Thoracic aorta (tissue), 2 donors: ENCODE data around the gene CUX1. TPM values are rescaled to one million over a fixed set of nuclear protein-coding genes. Genes with fewer than 3 reads are reported as not detected.
"Not testable (repeated sequence)": the region's sequence is repeated elsewhere in the genome, so short reads cannot be mapped to it uniquely, and the experiment has no call there.

Experiments
- ATAC-seq: fragments of 150-250 bp; one replicate; pipeline ENCODE4 v1.8.0; 2017; ENCODE audit warnings: low read depth; ENCODE audit not compliant: insufficient number of reproducible peaks, low FRiP score
- DNase-seq: peaks from one replicate; pipeline ENCODE4 v3.0.0-alpha.2; 2020; ENCODE audit warnings: low spot score
- H3K27ac ChIP-seq, 2 donors: fragments of 200-600 bp; sonication (generic); 1 replicate in 1 of 2; 2 replicates in 1 of 2; pipeline ENCODE4 v1.5.1; 2016; ENCODE audit warnings: mild to moderate bottlenecking in 2 of 2, moderate library complexity in 2 of 2
- H3K27me3 ChIP-seq: fragments of 200-600 bp; sonication (generic); replicated peaks from 2 replicates; pipeline ENCODE4 v1.6.0; 2016; ENCODE audit warnings: mild to moderate bottlenecking; ENCODE audit not compliant: insufficient read depth
- H3K36me3 ChIP-seq: fragments of 200-600 bp; sonication (generic); one replicate; pipeline ENCODE4 v1.5.1; 2016
- H3K4me1 ChIP-seq, 2 donors: fragments of 200-600 bp; sonication (generic); 1 replicate in 1 of 2; 2 replicates in 1 of 2; pipeline versions ENCODE4 v1.5.1 to v1.6.0; 2016; ENCODE audit warnings: low read depth in 2 of 2, mild to moderate bottlenecking in 1 of 2; ENCODE audit not compliant: control insufficient read depth in 1 of 2
- H3K4me3 ChIP-seq: fragments of 200-600 bp; sonication (generic); 2 replicates; pipeline ENCODE4 v1.5.1; 2016; ENCODE audit warnings: mild to moderate bottlenecking
- H3K9me3 ChIP-seq: fragments of 200-600 bp; sonication (generic); 2 replicates; pipeline ENCODE4 v1.5.1; 2016
- CTCF ChIP-seq: fragments of 200-600 bp; sonication (generic); IDR thresholded peaks from one replicate; pipeline ENCODE4 v1.5.1; 2019; ENCODE audit warnings: antibody characterized with exemption
- total RNA-seq, 2 donors: library from RNA; depleted of rRNA; stranded (reverse); fragments of >200 nt; gene quantifications; one replicate each; pipeline versions ENCODE4 v1.1.0 to v1.2.3, GENCODE V29; 2016

CUX1 gene
- total RNA-seq, 2 donors from 2014 or later: 85.0 to 179 TPM

DNA sequence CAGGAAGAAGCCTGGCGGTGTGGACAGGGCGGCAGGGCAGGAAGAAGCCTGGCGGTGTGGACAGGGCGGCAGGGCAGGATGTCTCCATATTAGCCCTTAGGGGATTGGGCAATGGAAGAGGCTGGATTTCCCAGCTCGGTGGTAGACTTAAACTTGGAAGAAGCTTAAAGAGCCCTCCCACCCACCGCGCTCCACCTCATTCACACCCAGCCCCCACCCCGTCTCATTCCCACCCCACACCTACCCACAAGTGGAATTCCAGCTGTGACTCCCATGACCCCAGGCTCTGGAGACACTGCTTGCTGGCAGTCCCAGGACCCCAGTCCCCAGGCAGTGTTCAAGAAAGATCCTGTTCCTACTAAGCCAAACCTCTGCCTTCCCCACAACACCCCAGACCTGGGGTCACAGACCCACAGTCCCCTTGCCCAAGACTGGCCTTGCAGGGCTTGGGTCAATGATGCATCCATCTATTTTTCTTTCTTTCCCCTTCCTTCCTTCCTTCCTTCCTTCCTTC is 504.8 kb downstream of the CUX1 start:
- no peak for DNase-seq
- Histone ChIP-seq H3K9me3 (no peaks in the 10 kb centered on the region), H3K4me1 (no peaks in the 10 kb centered on the region), H3K36me3 (no peaks in the 10 kb centered on the region), H3K27me3 (no peaks in the 10 kb centered on the region), H3K27ac (no peak overlapping the region), H3K4me3 (no peak overlapping the region)
- no peak for ATAC-seq
- no peak for TF ChIP-seq CTCF

- Histone ChIP-seq H3K4me1 (no peaks in the 10 kb centered on the region), H3K4me3 (no peak overlapping the region), H3K9me3 (no peaks in the 10 kb centered on the region), H3K27me3 (no peaks in the 10 kb centered on the region), H3K27ac (no peak overlapping the region), H3K36me3 (no peaks in the 10 kb centered on the region)
- ATAC-seq (no peak), DNase-seq (no peak)
- TF ChIP-seq CTCF: no peak
Observed at GRCh38 chr7:102323914-102324195, 506.4 kb downstream of the CUX1 start.

GRCh38 chr7:102325106-102325505 is 507.7 kb downstream of the CUX1 start:
- H3K27me3 ChIP-seq, H3K27ac ChIP-seq, H3K36me3 ChIP-seq, DNase-seq, H3K9me3 ChIP-seq, ATAC-seq, H3K4me1 ChIP-seq, H3K4me3 ChIP-seq: not testable (repeated sequence)

DNA sequence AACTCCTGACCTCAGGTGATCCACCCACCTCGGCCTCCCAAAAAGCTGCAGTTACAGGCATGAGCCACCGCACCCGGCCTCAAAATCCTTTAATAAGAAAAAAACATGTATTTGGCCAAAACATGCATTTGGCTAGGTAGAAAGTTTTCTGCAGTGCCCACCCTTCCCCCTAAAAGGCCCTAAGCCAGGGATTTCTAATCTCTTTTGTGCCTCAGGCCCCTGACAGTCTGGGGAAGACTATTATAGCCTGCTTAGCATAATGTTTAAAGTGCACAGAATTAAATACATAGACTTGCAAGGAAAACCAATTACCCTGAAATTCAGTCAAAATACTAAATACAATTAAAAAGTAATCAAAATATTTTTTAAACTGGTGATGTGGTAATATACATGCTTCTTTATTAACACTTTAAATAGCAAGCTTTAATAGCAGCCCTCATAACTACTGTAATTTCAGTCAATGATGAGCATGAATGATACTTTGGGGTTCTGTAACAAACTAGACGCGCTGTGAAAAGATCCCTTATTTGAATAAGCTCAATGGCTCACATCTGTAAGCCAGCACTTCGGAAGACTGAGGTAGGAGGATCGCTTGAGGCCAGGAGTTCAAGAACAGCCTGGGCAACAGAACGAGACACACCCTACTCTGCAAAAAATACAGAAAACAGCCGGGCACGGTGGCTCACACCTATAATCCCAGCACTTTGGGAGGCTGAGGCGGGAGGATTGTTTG is 508.9 kb downstream of the CUX1 start:
- no peaks in the 10 kb centered on the region for H3K27me3 ChIP-seq
- H3K4me3 ChIP-seq: no peak overlapping the region
- no peaks in the 10 kb centered on the region for H3K9me3 ChIP-seq
- H3K27ac ChIP-seq: no peak overlapping the region
- H3K36me3 ChIP-seq: no peaks in the 10 kb centered on the region
- TF ChIP-seq CTCF: no peak
- H3K4me1 ChIP-seq: no peaks in the 10 kb centered on the region
- DNase-seq (no peak), ATAC-seq (no peak)

DNA sequence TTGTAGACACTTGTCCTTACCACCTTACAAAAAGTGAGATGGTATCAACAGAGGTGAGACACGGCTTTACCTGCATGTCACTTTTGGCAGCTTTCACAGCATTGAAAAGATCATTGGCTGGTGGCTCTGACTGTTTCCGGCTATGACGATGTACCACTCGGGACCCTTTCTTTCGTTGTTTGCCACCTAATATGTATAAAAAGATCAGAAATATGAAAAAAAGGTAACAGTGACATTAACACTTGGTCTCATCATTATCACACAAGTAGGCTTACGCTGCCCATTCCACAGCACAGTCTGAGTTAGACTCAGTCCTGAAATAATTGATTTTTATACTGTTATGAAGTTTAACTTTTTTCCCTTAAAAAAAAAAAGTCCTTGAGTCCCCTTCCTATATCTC is 509.8 kb downstream of the CUX1 start:
- not testable (repeated sequence) for H3K27ac ChIP-seq, H3K4me3 ChIP-seq, H3K27me3 ChIP-seq, H3K36me3 ChIP-seq, H3K4me1 ChIP-seq, ATAC-seq, DNase-seq, H3K9me3 ChIP-seq

GRCh38 chr7:102328863-102329262 is 511.4 kb downstream of the CUX1 start:
- H3K4me3 ChIP-seq, H3K36me3 ChIP-seq, H3K27ac ChIP-seq, H3K9me3 ChIP-seq, H3K27me3 ChIP-seq, H3K4me1 ChIP-seq, ATAC-seq, DNase-seq: not testable (repeated sequence)

DNA sequence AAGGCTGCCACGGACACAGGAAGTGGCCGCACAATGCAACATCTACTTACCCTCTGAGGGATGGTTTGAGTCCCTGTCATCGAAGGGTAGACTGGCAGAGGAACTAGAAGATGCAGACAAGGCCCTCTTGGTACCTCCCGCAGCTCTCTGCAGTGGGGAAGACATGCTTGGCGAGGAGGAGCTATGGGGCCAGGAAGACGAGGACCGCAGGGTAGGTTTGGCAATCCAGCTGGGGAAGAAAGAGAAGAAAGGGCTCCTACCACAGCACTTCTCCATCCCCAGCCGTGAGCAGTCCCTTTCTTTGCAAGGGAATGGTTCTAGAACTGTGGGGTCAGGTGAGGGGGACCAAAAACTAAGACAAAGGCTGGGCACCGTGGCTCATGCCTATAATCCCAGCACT is 511.9 kb downstream of the CUX1 start:
- H3K36me3 ChIP-seq, H3K4me3 ChIP-seq, H3K27ac ChIP-seq, H3K4me1 ChIP-seq, H3K9me3 ChIP-seq, H3K27me3 ChIP-seq, DNase-seq, ATAC-seq: not testable (repeated sequence)

- not testable (repeated sequence) for ATAC-seq, DNase-seq, H3K27me3 ChIP-seq, H3K27ac ChIP-seq, H3K36me3 ChIP-seq, H3K9me3 ChIP-seq, H3K4me3 ChIP-seq, H3K4me1 ChIP-seq
Observed at GRCh38 chr7:102330666-102331460, 513.4 kb downstream of the CUX1 start.
